Adrenal gland (tissue), 5 donors: Measurements from ENCODE around the gene ELMO3.

ENCODE experiments used
- CTCF ChIP-seq, 6 experiments: fragments of 450-650 bp in 4 of 6; fragments of 200-600 bp in 2 of 6; sonication (generic) in 1 of 6; IDR thresholded peaks; 1 replicate in 5 of 6; 2 replicates in 1 of 6; pipeline versions ENCODE4 v1.5.1 to v1.8.0; 2016 to 2021; ENCODE audit warnings: antibody characterized with exemption in 6 of 6, mild to moderate bottlenecking in 2 of 6, moderate library complexity in 1 of 6
- POLR2A ChIP-seq, 2 donors: fragments of 450-650 bp; IDR thresholded peaks; one replicate each; pipeline ENCODE4 v1.6.1; 2017; ENCODE audit warnings: antibody characterized with exemption in 2 of 2, mild to moderate bottlenecking in 2 of 2, moderate library complexity in 1 of 2
- donor health status: DM: no; HTN: no; CAD: no.

- TF ChIP-seq CTCF (IDR thresholded peaks at IDR 0.05): no peak
- no peak for TF ChIP-seq POLR2A (IDR thresholded peaks at IDR 0.05)
Measured at GRCh38 chr16:67167588-67167987, 31.3 kb upstream of the ELMO3 start.
